Epidermal melanocyte (primary cell): ENCODE data around the gene THTPA.
"Not testable (repeated sequence)": the region's sequence is repeated elsewhere in the genome, so short reads cannot be mapped to it uniquely, and the experiment has no call there.

Experiments
- DNase-seq: peaks from one replicate; pipeline ENCODE4 v3.0.0; 2011; ENCODE audit warnings: low spot score; ENCODE audit not compliant: insufficient read length

THTPA gene

DNA sequence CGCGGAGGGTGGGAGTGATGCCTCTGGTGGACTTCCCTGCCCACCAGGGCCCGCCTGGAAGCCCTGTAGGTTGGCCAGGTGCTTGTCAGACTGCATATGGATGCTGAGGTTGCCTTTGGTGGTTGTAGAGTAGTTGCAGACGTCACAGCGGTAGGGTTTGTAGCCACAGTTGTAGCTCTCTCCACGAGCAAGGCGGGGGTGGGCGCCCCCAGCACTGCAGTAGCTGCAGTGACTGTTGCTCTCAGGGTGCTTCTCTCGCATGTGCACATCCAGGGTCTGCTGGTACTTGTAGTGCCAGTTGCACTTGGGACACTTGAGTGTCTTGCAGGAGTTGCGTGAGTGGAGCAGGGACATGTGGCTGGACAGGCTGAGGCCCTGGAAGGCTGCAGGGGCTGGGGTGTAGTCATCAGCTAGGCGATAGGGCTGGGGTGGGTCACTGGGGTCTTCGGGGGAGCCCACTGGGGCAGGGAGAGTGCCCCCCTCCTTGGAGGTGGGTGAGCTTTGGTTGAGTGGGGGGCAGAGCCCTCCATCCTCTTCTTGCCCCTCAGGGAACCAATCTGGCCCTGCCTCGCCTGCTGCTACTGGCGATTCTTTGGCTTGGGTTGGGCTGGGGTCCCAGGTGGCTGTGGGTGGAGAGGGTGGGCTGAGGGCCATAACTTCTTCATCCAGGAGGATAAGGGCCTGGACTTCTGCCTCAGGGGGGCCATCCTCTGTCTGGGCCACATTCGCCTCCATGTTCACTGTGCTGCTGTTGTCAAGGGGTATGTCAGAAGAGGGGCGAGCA lies 22.2 kb upstream of the THTPA start:
- no peak for DNase-seq

DNA sequence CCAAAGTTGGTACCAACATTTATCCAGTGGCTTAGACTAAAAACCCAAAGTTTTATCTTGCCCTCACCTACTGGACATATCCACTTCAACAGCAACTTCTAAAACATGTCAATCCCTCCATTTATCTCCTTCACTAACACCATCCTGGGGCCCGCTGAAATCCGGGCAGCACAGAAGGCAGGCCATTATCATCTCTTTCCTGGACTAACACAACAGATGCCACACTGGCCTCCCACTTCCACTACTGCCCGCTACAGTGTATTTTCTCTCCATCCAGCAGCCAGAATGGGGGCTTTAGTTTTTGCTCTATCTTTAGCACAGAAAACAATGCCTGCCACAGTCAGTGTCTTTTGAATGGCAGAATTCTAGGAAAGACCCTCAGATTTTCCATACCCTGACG lies 20.1 kb upstream of the THTPA start:
- DNase-seq: no peak

DNA sequence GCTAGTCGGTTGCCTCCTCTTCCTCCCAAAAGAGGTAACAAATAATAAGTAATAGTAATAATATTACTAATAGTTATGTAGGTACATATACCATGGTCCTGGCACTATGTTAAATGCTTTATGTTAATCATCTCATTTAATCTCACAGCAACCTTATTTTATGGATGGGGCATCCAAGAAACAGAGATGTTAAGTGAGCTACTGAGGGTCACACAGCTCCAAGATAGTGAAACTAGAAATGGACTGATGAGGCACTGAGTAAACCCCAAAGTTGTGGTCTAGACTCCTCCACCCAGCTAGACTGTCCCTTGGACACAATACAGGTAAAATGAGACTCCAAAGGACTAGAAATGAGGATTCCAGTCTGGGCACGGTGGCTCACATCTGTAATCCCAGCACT lies 19.6 kb upstream of the THTPA start:
- DNase-seq: no peak

DNA sequence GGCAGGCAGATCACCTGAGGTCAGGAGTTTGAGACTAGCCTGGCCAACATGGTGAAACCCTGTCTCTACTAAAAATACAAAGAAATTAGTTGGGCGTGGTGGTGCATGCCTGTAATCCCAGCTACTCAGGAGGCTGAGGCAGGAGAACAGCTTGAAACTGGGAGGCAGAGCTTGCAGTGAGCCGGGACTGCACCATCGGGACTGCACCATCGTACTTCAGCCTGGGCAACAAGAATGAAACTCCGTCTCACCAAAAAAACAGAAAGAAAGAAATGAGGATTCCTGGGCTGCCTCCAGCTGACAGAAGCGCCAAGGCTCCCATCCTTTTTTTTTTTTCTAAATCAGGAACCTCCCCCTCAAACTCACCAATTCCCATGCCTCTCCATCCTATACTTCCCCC lies 19.2 kb upstream of the THTPA start:
- DNase-seq: not testable (repeated sequence)

DNA sequence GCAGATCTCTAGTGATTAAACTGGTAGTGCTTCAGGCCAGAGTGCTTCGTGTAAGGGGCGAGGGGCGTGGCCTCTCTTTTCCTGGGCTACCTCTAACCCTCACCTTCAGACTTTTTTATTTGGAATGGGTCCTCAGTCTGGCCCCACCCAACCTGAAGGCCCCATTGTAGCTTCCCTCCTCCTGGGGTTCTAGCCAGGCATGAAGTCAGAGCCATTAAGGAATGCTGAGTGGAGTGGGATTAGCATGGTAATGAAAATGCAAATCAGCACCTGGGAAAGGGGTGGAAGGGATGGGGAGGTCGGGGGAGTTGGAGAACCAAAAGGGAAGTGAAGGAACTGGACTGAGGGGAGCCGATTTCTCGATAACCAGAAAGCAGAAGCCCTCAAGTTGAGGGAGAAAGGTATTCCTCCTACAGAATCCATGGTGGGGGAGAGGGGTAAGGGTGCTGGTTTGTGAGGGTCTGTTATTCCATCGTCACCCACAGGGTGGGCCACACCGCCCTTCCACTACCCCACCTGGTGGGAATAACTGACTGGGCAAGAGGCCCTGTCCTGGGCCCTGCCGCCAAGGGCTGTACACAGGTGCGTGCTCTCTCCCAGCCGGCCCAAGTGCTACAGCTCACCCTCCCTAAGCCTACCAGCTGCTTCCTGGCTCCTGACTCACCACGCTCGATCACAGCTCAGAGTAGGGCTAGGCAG lies 18.6 kb upstream of the THTPA start:
- DNase-seq: no peak

DNA sequence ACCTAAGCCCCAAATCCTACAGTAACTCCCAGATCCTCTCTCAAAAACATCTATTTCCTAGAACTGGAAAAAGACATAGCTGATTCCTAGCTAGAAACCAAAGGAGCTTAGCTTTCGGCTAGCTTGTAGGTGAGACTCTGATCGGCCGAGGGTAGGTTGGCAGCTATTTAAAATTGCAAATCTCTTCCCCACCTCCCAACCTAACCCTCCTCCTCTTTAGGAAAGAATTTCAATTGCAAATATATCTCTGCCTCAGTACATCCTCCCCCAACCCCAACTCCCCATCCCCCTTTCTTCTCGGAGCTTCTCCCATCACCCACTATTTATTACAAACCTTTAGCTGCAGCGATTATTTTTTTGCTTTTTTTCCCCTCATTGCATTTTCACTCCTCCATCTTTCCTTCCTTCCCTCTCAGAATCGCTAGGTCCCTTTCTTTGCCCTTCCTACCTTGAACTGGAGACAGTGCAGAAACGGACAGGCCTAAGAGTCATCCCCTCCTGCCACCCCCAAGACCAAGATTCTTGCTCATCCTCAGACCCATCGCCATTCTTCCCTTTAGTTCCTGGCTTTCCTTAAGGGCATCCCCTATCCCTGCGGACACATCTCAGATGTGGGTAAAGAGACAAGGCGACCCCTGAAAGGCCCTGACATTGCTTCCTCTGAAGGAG lies 17.9 kb upstream of the THTPA start:
- no peak for DNase-seq

DNA sequence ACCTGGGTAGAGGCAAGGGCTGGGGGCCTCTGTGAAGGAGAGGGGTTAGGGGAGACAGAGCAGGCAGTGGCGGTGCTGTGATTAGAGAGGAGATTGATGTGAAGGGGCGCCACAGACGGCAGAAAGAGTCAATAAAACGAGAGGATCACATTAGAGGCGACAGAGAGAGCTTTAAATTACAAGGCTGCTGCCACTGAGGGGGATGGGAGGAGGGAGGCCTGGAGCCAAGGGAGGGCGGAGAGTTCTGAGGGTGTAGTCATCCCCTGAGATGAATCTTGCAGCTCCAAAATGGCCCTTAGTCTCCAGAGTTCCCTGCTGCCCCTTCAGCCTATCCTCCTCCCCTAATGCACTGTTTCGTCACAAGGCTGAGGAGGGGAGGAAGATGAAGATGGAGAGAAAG lies 17.3 kb upstream of the THTPA start:
- DNase-seq: no peak

DNA sequence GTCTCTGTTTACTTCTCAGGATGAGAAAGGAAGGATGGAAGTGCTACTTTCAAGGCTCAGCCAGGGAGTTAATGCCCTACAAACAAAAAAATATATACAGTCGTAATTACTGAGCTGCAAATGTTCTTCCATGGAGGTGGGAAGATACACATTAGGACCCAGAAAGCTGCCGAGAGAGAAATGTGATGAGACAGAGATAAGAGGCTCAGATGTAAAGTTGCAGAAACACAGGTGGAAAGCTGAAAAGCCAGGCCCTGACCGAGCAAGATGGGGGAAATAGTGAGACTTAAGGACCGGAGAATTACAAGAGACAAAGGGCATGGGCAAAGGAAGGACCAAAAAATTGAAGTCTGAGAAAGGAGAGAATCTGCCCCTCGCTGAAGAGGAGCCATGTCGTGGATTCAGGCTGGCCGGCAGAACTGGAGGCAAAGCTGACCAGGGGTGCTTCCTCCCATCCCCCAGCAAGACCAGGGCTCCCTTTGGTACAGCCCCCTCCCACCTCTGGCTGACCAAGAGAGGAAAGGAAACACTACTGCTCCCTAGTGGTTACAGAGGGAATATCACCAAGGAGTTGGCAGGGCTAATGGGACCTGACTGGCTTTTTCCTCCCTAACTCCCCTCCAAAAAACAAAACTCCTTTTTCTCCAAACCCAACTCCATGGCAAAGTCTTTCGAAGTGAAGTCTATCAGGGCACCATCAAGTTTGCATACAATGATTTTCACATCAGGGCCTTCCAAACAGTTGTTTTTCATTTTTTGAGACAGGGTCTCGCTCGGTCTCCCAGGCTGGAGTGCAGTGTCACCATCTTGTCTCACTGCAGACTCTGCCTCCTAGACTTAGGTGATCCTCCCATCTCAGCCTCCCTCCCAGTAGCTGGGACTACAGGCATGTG lies 16.6 kb upstream of the THTPA start:
- peak; percentile 59 for DNase-seq

DNA sequence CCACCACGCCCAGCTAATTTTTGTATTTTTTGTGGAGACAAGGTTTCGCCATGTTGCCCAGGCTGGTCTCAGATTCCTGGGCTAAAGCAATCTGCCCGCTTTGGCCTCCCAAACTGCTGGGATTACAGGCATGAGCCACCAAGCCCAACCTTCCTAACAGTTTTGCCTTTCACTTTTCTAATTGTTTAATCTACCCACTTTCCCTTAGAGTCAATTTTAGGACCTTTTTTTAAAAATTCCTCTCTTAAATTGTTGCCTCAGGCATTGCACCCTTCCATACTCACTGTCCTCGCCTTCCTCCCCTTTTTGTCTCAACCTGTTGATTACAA lies 16.0 kb upstream of the THTPA start:
- DNase-seq: no peak

DNA sequence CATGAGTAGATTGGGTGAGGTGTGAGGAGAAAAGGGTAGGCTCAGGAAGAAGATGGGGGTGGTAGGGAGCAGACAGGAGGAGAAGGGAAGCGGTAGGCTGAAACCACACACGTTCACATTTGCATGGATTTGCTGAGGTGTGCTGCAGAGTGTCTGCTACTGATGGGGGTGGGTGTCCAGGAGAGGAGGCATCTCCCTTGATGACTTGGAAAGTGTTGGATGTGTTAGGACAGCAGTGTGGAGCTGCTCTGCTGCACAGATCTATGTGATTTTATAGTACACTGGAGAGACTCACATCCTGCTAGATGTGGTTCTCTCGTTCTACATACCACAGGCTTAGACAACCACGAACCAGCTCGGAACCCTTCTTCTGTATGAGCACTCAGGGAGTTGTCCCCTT lies 13.8 kb upstream of the THTPA start:
- DNase-seq: no peak

DNA sequence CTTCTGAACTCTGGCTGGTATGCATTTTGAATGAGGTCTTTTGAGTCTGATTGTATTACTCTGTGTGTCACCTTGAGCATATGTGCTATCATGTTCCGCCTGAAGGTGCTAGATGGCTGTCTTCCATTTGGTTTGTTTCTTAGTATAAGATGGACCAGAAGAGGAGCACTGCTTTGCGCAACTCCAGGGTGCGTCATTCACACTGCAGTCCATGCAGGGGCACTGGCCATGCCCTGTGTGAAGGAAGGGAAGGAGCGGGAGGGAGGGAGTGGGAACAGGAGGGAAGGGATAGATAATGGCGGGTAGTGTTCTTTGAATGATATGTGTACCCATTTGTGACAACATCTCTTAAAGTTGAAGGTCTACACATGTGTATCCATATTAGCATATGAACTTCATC lies 12.7 kb upstream of the THTPA start:
- DNase-seq: no peak

DNA sequence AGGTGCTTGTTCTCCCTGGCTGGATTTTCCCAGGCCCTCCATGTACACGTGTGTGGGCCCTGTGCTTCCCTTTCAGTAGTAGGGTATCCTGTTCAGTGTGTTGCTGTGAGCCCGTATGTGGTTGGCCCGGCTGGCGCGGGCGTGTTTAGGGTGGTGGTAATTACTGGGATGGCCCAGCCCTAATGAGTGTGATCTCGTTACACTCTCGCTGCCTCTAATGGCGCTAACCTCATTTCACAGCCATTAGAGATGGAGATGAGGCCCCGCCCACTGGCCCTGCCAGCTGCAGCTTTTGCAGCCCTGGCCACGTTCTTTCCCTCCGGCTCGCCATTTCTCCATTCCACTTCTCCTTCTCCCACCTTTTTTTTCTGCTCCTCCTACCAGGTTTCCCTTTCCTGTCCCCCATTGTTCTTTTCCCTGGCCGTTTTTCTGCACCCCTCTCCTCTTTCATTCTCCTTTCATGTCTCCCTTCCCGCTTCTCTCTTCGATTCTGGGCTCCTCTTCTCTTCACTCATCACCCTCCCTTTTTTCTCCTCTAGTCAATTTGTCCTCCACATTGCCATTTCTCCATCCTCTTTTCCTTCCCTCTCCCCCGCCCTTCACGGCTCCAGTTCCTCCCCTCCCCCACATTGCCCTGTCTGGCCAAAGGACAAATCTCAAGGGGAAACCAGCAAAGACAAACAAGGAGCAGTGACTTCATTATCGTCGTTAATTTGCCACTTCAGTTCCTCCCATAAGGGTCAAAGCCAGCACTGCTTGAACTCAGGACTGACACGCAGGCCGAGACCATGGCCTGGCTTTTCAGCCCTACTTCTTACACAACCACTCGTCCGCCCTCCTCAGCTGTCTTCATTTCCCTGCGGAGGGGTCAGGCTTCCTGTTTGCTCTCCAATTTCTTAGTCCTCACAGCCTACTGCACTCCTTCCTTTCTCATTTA lies 11.3 kb upstream of the THTPA start:
- DNase-seq: no peak

DNA sequence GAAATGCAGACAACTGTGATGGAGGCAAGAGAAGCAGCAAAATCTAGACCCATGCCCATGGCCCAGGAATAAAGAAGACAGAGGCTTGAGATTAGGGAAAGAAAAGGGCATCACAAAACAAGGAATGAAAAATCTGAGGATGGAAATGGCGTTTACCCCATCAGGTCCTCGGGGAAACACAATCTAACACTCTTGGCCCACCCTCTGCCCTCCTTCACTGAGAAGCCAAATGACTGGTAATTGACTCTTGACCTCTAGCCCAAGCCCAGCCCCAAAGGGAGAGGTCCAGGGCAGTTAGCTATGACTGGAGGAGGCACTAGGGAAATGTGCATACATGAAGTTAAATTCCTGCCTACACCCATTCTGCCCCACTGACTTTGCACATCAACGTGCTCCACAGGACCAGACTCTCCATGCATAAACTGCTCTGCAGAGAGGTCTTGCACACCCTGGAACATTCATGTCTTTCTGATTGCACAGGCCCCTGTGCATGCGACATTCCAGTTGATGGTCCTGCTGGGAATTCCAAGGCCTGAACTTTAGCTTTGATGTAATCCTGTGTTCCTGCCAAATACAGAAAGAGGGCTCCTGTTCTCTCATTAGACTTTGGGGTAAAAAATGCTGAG lies 10.2 kb upstream of the THTPA start:
- DNase-seq: no peak

DNA sequence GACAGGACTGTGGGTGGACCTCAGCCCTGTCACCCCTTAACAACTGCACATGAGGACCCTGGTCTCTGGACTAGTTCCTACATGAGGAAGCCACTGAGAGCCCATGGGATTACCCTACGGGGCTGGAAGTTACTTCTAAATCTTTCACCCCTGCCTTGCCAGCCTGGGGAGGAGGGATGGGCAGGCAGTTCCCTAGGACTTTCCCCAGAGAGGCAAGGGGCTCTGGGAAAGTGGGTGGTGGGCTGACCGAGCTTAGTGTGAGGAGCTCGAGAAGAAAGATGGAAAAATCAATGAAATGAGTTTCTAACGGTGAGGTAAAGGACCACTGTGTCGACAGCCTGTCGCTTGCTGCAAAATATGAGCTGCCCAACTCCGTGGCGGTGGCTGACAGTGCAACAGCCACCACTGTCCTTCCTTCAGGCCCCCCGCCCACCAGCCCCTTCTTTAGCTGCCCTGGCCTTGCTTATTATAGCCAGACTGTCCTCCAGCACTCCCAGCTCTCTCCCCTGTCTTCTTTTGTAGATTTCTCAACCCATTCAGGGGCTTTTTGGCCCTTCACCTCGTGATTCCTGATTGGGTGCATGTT lies 9.5 kb upstream of the THTPA start:
- no peak for DNase-seq

DNA sequence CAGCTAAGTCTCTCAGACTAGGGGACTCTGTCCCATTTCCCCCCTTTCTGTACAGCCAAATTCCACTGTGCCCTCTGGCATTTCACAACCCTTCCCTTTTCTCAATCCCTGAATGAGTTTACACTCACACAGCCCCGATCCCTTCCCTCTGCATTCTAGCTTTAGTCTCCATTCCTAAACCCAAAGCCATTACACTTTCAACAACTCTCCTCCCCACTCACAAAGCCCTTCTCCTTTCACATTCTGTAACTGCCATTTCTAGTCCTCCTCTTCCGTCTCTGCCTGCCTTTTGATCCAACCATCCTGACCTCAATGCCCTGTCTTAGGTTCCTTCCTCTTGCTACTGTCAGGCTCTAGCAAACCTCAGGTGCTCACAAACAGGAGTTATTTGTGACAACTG lies 8.1 kb upstream of the THTPA start:
- no peak for DNase-seq

DNA sequence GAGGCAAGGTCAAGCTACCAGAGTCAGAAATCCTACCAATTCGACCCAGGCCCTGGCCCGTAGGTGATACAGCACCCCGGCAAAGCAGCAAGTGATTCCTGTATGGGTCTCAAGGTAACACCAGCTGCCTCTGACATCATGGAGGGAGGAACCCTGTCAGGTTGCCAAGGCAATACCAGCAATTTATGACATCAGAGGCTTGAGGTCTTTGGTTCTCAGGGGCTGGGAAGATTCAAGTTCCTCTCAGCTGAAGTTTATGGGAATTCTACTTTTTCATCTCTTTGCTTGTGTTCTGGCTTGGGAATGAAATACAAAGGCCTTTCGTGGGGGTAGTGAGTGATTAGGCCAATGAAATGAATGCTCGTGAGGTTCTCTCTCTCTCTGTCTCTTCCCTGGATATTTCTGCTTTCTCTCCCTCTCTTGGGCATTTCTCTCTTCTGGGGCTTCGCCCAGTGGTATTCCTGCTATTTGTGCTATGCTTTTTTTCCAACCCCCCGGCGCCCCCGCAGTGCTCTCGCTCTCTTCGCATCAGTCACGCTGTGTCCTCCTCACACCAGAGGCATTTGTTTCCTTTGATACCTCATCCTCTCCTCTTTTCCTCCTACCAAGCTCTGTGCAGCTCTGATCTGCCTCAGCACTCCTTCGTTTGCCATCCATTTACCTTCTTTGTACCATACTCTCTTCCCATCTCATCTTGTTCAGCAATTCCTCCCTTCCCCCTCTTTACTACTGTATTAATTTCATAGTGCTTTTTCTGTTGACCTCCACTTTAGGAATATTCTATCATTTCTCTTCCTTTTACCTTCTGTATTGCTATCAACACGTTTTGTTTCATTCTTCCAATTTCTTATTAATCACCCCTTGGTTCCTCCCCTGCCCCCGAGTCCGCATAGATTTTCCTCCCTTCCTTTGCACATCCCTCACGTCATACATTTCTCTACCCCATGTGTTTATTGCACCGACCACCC lies 7.4 kb upstream of the THTPA start:
- DNase-seq: no peak

DNA sequence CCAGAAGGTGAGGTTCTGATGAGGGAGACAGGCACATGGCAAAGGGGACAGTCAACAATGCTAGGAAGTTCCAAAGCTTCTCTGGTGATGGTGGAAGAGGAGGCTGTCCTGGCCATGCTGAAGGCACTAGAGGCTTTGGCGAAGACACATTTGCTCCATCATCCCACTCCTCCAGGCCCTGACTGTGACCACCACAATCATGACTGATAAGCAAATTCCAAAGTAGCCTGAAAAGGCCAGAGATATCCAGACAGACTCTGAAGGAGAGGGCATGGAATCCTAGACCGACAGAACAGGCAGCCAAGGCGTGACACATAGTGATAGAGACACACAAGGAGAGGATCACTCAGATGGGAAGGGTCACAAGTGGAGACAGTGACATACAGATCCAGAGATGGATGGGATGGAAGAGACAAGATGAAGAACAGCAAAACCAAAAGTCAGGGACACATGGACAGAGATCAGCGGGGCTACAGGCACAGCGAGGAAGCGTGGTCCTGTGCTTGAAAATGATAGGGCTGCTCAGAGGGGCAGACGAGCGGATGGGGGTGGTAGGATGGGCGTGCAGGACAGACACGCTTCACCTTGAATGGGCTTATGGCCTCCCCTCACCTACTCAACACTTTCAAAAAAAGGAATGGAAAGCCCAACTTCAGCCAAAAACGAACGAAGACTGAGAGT lies 5.8 kb upstream of the THTPA start:
- no peak for DNase-seq

DNA sequence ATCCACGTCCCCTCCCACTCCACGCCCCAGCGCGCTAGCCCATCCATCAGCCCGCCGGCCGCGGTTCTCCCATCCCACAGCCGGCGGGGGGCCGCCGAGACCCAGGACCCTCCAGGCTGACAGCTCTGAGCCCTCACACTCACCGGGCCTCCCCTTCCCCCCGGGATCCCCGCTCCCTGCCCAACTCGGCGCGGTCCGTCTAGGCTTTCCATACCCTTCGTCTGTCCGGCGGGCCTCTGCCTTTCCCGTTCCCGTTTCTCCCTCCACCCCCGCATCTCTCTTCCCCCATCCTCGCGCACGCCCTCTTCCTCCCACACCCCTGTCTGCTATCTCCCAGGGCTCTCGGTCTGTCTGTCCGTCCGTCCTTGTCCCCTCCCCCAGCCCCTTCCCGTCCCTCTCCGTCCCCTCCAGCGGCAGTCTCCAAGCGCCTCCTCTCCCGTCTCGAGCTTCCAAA lies 5.2 kb upstream of the THTPA start:
- no peak for DNase-seq
